NCI-H146 treated with DMSO at 0.1 percent for 48 hours (cell line): ENCODE measurements around the gene HARBI1.

Source experiments
- DNase-seq: peaks from one replicate; lab custom pipeline; 2025; ENCODE audit not compliant: unreplicated experiment; lab: John Stamatoyannopoulos, UW

HARBI1 gene

DNA sequence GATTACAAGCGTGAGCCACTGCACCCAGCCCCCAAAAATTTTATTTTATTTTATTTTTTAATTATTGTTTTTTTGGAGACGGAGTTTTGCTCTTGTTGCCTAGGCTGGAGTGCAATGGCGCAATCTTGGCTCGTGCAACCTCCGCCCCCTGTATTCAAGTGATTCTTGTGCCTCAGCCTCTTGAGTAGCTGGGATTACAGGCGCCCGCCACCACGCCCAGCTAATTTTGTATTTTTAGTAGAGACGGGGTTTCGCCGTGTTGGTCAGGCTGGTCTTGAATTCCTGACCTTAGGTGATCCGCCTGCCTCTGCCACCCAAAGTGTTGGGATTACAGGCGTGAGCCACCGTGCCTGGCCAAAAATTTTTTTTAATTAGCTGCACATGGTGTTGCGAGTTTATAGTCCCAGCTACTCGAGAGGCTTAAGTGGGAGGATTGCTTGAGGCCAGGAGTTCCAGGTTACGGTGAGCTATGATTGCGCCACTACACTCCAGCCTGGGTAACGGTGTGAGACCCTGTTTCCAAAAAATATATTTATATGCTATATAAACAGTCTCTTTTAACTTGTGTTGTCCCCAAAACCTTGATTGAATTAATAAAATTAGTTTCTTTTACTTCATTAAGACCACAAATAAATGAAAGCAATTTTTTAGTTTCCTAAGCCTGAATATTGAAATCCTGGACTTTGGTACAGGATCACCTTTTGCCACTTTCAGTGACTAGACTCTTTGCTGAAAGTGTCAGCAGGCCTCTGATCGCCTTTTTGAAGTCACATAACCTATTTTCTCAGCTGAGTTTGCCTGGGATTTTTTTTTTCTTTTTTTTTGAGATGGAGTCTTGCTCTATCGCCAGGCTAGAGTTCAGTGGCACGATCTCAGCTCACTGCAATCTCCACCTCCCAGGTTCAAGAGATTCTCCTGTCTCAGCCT, 16.5 kb upstream of the HARBI1 start:
- DNase-seq: no peak

DNA sequence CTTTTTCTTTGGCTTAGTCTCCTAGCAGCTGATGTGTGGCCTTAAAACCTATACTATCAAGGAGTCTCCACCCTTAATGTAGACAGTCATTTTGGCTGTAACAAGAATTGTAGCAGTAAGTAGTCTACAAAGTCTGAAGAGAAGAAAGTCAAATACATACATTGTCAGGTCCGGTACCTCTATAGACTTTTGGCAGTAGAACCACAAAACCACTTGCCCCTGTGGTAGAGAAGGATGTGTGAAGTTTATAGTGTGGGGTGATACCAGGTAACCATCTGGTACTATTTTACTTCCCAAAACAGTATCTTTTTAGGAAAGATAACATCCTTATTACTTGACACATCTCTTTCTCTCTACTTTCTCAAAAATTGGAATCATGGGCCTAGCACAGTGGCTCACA, 15.5 kb upstream of the HARBI1 start:
- DNase-seq: no peak

DNA sequence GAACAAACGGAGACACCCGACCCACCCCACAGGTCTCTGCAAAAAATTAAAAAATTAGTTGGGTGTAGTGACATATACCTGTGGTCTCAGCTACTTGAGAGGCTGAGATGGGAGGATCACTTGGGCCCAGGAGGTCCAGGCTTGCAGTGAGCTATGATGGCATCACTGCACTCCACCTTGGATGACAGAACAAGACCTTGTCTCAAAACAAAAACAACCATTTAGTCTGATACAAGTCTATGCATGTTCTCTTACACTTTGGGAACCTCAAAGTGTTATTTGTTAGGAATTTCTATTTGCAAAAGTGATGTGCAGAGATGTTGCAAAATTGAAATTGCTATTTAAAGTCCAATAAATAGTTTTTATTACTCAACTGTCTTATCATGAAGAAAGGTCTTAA, 14.6 kb upstream of the HARBI1 start:
- DNase-seq: no peak

DNA sequence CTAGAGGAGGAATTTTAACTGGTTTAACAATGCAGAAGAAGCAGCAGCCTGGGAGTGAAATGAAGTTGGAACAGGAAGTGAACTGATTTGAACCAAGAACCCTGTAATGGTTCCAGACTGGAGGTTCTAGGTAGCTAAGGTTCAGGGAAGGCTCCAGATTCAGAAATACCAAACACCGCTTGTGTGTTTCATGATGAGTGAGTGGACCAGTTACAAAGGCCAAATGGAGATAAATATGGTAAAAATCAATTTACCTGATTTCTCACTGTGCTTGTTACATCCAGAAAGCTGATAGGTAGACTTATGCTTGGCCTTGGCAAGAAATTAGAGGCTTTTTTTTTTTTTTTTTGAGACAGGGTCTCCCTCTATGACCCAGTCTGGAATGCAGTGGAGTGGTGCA, 13.2 kb upstream of the HARBI1 start:
- DNase-seq: no peak

DNA sequence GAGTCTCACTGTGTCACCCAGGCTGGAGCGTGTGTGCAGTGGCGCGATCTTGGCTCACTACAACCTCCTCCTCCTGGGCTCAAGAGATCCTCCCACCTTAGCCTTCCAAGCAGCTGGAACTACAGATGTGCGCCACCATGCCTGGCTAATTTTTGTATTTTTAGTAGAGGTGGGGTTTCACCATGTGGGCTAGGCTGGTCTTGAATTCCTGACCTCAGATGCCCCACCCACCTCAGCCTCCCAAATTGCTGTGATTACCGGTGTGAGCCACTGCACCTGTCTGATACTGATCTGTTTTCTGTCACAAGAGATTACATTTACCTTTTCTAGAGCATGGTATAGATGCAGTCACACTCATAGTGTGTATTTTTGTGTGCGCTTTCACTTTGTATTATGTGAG, 11.9 kb upstream of the HARBI1 start:
- DNase-seq: no peak

DNA sequence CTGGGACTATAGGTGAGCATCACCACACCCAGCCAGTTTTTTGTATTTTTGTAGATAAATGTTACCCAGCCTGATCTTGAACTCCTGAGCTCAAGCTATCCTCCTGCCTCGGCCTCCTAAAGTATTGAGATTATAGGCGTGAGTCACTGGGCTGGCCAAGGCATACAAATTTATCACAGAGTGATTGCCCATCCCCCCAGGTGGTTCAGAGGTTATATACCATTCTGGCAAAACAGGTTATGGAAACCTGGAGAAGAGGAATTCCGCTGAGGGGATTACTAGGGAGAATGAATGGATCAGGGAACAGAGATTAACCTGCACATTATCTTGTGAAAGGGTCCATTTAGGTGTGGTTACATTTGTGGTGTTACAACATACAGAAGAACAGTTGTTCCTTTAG, 8.4 kb upstream of the HARBI1 start:
- no peak for DNase-seq

DNA sequence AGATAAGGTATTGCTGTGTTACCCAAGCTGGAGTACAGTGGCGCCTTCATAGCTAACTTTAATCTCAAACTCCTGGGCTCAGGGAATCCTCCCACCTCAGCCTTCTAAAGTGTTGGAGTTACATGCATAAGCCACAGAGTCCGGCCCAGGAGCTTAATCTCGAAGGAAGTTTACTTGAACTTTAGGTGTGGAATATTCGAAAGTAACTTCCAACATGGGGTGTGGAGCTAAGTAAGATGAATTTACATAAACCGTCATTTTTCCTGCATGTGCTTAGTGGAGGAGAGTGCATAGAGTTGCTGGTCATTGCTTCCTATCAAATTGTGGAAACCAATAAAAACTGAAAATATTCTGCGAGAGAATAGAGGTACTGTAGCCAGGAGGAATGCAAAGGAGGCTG, 1.8 kb upstream of the HARBI1 start:
- DNase-seq: no peak

DNA sequence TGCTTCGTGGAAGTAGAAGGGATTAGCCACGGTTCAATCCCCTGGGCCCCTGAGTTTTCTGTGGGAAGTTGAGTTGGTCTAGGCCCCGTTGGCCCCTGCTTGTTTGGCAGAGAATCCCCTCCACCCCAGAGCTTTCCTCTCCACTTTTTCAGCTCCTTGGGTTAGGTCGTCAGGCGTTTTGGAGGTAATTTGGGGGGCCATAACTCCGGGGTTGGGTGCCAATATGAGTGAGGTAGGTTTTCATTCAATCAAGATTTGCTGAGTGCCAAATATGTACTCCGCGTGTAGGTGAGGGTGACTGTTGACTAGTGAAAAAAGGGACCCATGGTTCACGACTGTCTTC, 916 bp upstream of the HARBI1 start:
- DNase-seq: no peak

DNA sequence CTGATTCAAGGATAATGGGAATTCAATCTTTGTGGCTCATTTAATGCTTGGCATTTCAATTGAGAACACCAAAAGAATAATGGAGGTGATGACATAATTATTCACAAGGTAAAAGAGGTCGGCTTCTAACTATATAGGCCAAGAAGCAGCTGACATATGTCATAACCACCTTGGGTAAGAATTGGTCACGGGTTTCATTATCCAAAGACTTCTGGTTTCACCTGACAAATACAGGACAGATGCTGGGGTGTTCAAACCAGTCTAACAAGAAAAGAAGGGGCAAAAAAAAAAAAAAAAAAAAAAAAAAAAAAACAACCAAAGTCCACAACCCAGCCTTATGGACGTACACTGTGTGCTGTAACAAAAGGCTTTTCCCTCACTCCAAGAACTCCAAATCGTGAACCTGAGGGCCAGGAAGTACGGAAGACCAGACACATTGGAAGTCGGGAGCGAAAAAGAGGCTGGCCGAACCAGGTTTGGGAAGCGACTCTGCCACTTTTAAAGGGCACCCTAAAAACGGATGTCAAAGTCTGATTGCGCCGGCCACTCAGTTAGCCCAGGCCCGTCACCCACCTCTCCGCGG, 385 bp downstream of the HARBI1 start:
- DNase-seq: no peak

DNA sequence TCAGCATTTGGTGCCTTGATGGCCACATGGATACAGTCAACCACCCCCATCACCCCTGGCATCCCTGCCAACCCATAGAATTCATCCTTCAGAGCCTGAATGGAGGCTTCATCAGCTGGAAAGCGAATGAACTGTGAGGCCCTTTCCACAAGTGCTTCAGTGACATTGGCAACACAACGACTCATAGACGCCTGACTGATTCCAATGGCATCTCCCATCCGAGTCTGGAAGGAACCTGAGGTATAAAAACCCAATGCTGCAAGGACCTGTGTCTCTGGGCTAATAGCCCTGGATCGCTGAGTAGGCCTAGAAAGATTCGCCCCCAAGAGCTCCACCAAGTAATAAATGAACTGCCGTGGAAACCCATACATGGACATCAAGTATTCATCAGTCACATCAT, 1.3 kb downstream of the HARBI1 start:
- DNase-seq: no peak

DNA sequence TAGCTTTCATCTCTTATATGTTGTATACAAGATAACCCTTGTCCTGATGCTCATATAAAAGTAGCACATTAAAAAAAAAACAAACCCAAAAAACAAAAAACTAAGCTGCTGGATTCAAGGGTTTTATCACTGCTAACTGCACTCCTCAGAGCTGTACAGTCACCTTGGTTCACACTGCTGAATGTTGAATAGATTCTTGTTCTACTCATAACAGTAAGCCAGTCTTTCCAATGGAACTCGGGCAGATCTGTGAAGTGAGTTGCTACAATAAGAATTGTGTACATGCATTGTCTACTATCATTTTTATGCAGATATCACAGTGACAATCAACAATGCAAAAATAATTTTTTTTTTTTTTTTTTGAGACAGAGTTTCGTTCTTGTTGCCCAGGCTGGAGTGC, 4.7 kb downstream of the HARBI1 start:
- DNase-seq: no peak

DNA sequence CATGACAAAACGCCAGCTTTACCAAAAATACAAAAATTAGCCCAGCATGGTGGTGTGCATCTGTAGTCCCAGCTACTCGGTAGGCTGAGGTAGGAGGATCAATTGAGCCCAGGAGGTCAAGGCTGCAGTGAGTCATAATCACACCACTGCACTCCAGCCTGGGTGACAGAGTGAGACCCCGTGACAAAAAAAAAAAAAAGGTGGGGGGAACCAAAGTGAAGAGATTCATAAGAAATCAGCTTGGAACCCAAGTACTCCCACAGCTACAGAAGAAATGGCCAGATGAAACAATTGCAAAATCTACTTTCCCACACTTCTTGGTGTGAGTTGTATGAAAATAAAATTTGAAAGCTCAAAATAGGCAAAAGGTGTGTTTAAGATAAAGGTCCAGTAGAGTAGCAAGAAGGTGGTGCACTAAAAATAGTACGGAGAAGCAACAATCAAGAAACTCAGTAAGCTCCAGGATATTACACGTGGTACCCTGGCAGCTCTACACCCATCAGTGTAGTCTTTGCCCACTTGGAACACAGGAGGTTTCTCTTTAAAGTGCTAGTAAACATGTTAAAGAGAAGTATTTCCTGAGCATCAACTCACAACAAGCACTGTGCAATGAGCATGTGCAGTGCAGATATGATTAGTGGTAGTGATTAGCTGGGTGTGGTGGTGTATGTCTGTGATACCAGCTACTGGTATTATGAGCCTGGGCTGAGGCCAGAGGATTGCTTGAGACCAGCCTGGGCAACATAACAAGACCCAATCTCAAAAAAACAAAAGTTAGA, 5.3 kb downstream of the HARBI1 start:
- DNase-seq: no peak

DNA sequence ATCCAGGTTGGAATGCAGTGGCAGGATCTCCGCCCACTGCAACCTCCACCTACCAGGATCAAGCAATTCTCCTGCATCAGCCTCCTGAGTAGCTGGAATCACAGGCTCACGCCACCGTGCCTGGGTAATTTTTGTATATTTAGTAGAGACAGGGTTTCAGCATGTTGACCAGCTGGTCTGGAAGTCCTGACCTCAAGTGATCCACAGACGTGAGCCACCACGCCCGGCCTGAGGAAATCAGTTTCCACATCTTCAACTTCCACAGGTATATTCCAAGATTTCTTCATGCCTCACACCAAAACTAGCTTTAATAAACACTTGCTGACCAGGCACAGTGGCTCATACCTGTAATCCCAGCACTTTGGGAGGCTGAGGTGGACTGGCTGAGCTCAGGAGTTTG, 7.6 kb downstream of the HARBI1 start:
- DNase-seq: no peak

DNA sequence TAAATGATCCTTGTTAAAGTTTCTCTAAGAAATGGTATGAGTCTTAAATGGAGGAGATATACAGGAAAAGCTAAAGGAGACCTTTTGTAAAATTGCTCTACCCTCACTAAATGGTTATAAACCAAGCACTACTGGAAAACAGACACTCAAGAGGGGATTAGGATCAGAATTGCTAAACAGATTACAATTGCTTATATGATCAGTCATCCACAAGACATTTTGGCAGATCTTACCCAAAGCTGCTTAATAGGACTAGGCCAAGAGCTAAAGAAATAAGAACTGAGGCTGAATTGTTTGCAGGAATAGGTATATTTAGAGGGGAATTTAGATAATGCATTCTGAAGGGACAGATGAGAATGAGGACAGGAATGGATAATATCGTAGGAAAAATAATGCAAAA, 9.5 kb downstream of the HARBI1 start:
- no peak for DNase-seq

DNA sequence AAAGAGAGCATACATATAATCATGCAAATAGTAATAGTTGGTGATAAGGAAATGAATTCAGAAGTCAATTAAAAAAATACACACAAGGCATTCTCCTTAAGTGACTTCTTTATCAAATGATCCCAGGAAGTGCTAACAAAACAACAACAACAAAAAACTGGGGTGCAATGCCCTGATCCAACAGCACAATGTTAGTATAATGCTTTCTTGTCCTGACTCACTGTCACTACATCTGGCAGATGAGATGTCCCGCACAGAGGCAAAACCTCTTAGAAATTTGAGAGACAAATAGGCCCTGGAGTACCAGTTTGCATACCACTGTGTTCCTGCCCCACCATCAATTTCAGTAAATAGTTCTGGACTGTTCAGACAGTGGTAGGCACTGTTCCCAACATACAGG, 12.2 kb downstream of the HARBI1 start:
- no peak for DNase-seq

DNA sequence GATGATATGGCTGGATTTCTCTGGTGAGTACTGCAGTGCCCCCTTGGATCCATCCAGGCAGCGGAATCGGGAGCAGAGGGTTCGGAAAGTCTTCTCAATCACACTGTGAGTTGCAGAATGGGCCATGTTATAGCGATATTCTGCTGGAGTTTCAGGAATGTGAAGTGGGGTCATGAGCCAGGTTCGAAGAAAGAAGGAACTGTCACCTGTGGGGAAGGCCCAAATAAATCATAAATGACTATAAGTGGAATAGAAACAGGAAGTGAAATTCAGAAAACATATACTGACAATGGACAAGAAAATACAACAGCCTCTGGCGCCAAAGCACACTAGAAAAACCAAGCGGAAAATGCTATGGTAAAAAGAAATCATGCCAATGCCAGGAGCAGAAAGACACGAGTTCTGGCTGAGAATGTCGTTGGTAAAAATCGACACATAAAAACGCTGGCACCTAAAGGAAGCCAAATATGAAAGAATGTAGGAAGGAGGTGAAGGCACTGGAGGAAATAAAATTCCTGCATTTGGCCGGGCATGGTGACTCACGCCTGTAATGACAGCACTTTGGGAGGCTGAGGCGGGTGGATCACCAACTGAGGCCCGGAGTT, 13.2 kb downstream of the HARBI1 start:
- no peak for DNase-seq

DNA sequence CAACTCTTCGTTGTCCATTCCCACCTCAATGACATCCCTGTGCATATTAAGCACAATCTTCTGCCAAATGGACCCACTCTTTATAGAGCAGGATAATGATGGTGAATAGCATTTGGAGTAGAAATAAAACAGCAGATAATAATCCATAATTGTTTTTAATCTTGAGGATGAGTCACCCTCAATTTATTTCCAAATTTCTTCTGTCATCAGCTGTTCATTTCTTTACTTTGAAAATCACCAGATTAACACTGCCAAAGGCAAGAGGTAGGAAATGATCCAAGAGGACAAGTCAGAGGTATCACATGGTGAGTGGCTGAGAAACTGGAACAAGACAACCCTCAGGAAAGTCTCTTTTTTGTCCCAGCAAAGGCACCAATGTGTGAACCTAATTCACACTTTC, 15.9 kb downstream of the HARBI1 start:
- no peak for DNase-seq

DNA sequence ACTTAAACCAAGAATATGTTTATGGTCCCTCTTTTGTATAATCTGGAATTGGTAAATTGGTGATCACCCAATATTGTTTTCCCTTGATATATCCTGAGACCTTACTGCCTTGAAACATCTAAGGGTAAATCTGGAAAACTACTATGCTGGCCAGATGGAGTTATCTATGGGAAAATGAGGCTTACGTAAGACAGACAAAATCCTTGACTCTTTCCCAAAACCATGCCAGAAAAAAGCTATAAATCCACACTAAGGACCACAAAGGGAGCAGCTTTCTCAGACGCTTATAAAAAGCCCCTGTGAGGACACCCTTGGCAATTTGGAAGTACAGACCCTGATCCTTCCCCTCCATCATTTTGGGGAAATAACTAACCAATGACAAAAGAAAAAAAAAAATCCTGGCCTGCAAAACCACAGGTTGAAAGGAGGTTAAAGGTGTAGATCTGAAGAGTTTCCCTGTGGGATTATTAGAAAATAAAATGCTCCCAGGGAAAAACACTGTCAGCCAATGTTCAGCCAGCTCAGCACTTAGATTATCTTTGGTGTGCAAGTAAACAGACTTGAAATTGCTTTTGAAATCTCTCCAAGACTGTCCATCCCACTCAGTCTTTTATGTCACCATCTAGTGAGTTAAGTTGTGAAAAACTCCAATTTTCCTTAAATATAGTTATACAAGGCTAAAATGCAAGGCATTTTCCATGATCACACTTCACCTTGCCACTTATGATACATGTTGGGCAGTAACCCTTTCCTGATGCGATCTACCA, 16.6 kb downstream of the HARBI1 start:
- no peak for DNase-seq

DNA sequence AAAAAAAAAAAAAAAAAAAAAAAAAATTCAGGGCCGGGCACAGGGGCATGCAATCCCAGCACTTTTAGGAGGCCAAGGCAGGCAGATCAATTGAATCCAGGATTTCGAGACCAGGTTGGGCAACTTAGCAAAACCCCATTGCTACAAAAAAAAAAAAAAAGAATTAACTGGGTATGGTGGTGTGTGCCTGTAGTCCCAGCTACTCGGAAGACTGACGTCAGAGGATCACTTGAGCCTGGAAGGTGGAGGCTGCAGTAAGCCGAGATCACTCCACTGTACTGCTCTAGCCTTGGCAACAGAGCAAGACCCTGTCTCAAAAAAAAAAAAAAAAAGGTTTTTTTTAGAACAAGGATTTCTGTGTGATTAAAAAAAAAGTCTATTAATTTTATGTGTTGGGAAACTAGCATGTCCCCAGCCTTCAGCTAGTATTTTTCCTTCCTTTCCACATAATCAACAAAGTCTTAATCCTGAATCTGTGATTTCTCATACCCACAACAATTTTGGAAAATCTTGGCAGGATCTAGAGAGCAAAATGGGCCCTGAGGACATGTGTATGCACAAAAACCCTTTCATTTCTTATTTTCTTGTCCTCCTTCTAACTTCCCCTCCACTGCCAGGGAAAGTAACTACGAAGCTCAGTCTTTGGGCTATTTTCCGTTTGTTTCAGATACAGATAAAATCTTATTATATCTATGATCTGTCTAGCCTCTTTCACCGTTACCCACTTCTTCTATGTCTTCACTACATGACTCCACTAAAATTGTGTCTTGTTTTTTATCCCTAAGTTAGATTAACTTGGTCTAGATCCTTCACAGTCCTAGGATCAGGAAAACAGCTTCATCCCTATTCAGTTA, 17.5 kb downstream of the HARBI1 start:
- no peak for DNase-seq

DNA sequence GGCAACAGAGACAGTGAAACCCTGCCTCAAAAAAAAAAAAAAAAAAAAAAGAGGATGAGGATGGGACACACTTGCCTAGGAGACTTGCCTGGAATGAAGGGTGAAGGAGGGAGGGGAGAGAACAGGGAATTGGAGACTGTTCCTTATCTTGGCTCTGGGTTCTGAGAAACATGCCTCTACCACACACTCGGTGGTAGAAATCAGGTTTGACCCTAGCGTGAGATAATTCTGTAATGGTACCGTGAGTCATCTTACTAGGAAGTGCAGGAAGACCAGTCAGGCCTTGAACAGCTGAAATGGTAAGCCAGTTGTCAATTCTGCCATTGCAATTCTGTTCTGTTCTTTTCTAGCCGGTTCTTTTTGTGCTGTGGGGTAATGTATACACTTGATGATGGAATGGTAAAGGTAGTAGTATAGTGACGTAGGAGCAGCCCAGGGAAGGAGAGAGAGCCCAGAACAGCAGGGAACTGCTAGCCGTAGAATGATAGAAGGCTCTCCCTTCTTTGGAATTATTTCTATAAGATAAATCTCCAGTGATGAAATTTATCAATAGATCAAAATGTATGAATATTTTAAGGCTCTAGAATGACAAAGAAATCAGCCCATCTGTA, 19.3 kb downstream of the HARBI1 start:
- no peak for DNase-seq
